GM19193 (cell line): Measurements from ENCODE around the gene TIMM8A.

Experiments
- POLR2A ChIP-seq: IDR thresholded peaks from 4 replicates; pipeline ENCODE4 v1.6.1; 2011; ENCODE audit not compliant: insufficient read depth, insufficient read length; ENCODE audit errors: extremely low read depth

TIMM8A gene, protein sequence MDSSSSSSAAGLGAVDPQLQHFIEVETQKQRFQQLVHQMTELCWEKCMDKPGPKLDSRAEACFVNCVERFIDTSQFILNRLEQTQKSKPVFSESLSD

GRCh38 chrX:101348452-101349192 is at the start of gene TIMM8A:
Gene TIMM8A, minus strand, starts transcription at chrX:101348742. Its CDS starts 78 bp downstream, at chrX:101348664.
- TF ChIP-seq POLR2A: peak; percentile 76

GRCh38 chrX:101397779-101398178 is 49.2 kb upstream of the TIMM8A start:
- TF ChIP-seq POLR2A: no peak

DNA sequence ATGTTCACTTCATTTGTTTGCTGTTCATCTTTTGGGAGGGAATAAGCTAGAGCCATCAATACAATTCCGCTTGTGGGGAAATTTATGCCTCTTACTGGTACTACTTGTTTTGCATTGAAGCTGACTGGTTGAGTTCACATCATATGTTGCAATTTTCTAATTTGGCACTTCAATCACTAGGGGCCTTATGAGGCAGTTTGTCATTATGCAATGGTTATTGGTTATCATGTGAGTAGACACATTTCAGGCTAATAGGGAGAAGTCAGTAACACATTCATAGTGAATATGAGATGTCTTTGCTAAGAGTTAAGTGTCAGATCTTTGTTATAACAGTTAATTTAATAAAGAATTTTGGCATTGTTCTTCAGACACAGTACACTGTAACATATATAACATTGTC is 47.2 kb upstream of the TIMM8A start:
- no peak for TF ChIP-seq POLR2A

DNA sequence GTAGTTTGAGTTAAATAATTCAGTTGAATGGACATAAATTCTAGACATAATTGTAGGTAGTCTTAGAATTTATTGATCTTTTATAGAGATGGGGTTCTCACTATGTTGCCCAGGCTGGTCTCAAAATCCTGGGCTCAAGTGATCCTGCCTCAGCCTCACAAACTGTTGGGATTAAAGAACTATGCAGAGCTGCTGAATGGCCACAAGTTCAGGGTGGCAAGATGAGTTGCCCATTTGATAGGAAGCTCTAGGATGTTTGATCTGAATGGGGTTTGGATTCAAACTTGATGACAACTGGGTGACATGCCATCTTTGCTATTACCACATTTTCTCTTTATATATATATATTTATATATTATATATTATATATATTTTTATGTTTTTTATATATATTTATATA is 45.8 kb upstream of the TIMM8A start:
- TF ChIP-seq POLR2A: no peak

DNA sequence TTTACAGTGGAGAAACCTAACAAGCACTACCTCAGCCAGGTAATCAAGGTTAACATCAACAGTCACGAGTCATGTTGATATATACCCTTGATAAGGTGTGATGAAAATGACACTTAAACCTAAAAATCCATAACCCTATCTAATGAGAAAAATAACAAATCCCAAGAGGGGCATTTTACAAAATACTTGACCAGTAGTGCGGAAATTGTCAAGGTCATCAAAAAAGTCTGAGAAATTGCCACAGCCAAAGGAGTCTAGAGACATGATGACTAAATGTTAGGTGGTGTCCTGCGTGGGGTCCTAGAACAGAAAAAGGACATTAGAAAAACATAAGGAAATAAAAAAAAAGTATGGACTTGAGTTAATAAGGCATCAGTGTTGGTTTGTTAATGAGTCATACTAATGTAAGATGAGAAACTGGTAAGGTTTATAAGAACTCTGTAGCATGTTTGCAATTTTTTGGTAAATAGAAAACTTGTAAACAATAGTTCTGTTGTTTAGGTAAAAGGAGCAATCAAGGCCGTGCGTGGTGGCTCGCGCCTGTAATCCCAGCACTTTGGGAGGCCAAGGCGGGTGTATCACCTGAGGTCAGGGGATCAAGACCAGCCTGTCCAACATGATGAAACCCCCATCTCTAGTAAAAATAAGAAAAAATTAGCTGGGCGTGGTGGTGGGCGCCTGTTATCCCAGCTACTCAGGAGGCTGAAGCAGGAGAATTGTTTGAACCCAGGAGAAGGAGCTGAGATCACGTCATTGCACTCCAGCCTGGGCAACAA is 45.2 kb upstream of the TIMM8A start:
- no peak for TF ChIP-seq POLR2A

DNA sequence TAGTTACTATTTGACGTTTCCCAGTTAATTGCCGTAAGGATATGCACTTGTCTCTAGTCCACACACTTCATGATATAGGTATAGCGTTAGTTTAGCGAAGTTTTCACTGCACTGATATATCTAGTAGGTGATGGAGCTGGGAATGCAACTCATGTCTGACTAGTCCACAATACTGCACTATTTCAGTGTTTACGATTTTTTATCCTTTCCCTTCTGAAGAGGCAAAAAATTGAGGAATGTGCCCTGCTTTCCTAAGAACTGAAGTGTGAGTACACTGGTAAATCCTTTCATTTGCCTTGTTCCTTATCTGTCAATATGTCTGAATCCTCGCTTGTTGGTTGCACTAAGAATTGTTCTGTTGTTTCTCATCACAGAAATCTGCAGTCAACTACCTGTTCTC is 43.3 kb upstream of the TIMM8A start:
- no peak for TF ChIP-seq POLR2A

DNA sequence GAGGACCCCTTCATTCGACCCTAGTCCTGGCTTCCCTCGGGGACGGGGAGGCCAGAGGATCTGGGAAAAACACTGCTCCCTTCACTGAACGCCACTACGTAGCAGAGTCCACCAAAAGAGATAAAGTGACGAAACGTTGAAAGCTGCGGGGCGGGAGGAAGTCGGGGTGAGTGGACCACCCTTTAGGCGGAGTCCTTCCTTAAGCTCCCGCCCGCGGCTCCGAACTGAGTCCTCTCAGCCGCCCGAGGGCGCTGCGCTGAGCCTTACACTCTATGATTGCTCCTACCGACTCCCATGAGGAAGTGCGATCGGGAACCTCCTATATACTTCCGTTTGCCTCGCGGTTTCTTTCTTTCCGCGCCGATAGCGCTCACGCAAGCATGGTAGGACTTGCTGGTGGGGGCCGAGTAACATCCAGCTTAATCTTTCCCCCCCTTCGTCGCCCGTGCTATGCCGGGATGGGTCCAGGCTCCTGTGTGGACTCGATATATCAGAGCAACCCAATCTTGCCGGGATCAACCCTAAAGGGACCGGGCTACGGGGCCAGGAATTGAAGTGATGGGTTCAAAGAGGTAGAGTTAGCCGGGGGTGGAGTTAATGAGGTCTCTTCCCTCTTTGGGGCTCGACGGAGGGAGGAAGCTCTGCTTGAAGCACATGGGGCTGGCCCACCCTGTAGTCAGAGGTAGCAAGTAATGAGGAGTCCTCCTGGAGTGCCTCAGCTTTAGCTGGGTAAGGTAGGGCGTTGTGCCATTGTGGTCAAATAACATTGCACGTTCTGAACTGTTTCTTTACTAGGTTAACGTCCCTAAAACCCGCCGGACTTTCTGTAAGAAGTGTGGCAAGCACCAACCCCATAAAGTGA is 42.4 kb upstream of the TIMM8A start, which contains the start of gene RPL36A:
Gene RPL36A, plus strand, starts transcription at position 348 of the 862 bp plus-strand sequence. Its CDS starts 33 bp downstream, at position 381.
- peak; percentile 96 for TF ChIP-seq POLR2A

- no peak for TF ChIP-seq POLR2A
These were observed 40.1 kb upstream of the TIMM8A start for GRCh38 chrX:101388604-101389003.

DNA sequence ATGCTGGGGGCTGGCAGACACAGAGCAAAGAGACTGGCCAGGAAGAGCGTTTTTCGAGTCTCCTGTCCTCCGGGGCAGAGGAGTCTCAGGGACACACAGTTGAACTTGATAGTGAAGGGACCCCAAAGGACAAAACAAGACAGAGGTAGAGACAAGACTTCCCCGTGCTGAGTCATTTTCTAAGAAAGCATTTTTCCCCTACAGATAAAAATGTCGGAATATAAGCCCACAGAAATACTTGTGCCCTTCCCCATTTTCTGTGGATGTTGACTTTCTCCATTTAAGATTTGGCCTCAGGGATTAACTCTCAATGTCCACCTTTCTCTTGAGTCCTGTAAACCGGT is 38.0 kb upstream of the TIMM8A start:
- TF ChIP-seq POLR2A: no peak

GRCh38 chrX:101385795-101386541 is 37.4 kb upstream of the TIMM8A start, which contains the start of gene BTK:
Gene BTK, minus strand, starts transcription at chrX:101386191. Its CDS starts 10,907 bp downstream, at chrX:101375284.
- peak; percentile 75 for TF ChIP-seq POLR2A

DNA sequence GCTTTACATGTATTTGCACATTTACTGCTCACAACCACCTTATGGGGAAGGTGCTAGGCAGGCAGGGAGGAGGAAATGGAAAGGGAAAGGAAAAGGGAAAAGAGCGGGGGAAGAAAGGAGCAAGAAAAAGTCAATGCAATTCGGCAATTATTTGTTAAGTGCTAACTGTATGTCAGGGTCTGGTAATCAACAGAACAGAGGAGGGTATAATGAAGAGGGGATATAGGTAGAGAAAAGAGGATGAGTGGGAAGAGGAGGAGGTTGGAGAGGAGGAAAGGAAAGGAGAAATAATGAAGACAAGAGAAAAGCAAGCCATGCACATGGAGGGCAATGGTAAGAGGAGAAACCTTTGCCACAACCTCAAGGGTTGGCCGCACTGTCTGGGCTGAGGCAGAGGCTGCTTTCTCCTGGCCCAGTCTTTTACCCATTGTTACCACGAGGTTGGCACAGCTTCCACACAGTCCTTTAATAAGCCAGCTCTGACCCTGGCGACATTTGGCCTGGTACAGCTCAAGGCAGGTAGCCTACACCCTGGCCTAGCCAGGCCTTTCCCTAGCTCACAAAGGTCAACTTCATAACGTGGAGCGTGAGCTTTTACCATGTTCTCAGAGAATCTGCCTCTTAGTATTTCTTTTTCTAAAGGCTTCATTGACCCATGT is 36.6 kb upstream of the TIMM8A start:
- no peak for TF ChIP-seq POLR2A

GRCh38 chrX:101383679-101384205 is 35.2 kb upstream of the TIMM8A start:
- TF ChIP-seq POLR2A: no peak

DNA sequence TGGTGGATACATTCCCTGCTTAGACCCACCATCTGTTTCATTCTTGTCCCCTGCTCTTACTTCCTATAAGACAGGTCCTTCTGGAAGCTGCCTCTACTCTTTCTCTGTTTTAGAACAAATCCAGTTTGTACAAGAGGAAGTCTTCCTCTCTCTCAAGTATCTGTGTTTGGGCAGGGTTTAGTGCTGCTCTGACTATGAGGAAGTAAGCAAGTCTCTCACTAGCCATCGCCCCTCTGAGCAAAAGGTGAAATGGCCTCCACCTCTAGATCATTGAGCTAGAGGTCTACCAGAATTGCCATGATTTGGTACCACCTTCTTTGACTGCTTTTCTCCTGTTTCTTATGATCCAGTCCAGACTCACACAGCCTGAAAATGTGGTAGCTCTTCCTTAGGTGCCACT is 29.0 kb upstream of the TIMM8A start:
- no peak for TF ChIP-seq POLR2A
